ENCODE results near the gene ZNF746. TPM values are rescaled to one million over a fixed set of nuclear protein-coding genes. Genes with fewer than 3 reads are reported as not detected.

Gene ZNF746
- total and polyA plus RNA-seq, 4 donors, result 8.9 to 25.1 (median 17.1) TPM

- 37 to 41% methylated on average over 24 of the region's 24 CpGs for WGBS, 2 donors
- Histone ChIP-seq H3K9ac (ENCODE audit: insufficient read depth in 1 of 2, low read length in 2 of 2) (no peak overlapping the region), H3K36me3 (ENCODE audit: control insufficient read depth in 4 of 4, insufficient read depth in 4 of 4, low read length in 4 of 4) (peaks cover 0 to 6% (median 0%) of the 10 kb centered on the region in 4 donors), H3K27me3 (ENCODE audit: control insufficient read depth in 3 of 3, insufficient read depth in 3 of 3, low read length in 2 of 3) (peaks cover 0 to 4% (median 3%) of the 10 kb centered on the region in 3 donors), H3K27ac (ENCODE audit: low read depth in 1 of 2, low read length in 1 of 2) (peak overlapping the region in 1 of 2 donors; percentile 7), H3K4me1 (ENCODE audit: control insufficient read depth in 5 of 5, insufficient read depth in 5 of 5, low read length in 5 of 5) (peaks cover 0 to 12% (median 6%) of the 10 kb centered on the region in 5 donors), H3K4me3 (no peak overlapping the region), H3K9me3 (ENCODE audit: control insufficient read depth in 4 of 4, insufficient read depth in 3 of 4, low read length in 3 of 4) (no peaks in the 10 kb centered on the region)
- no peak for TF ChIP-seq CTCF (IDR thresholded peaks at IDR 0.05; ENCODE audit: control extremely low read depth, extremely low read depth)
- DNase-seq, result peak; percentile 37 to 45 (median 41)
- ATAC-seq (ENCODE audit: insufficient read depth, low FRiP score), result no peak
Observed at GRCh38 chr7:149423449-149424110, 74.0 kb downstream of the ZNF746 start.

GRCh38 chr7:149422914-149423301 lies 74.7 kb downstream of the ZNF746 start:
- ATAC-seq (ENCODE audit: insufficient read depth, low FRiP score), result peak; percentile 15
- Histone ChIP-seq H3K9ac (ENCODE audit: insufficient read depth in 1 of 2, low read length in 2 of 2) (no peak overlapping the region), H3K27ac (ENCODE audit: low read depth in 1 of 2, low read length in 1 of 2) (peak overlapping the region in 1 of 2 donors; percentile 61), H3K9me3 (ENCODE audit: control insufficient read depth in 4 of 4, insufficient read depth in 3 of 4, low read length in 3 of 4) (no peaks in the 10 kb centered on the region), H3K4me1 (ENCODE audit: control insufficient read depth in 5 of 5, insufficient read depth in 5 of 5, low read length in 5 of 5) (peaks cover 0 to 12% (median 6%) of the 10 kb centered on the region in 5 donors), H3K27me3 (ENCODE audit: control insufficient read depth in 3 of 3, insufficient read depth in 3 of 3, low read length in 2 of 3) (peaks cover 0 to 6% (median 3%) of the 10 kb centered on the region in 3 donors), H3K36me3 (ENCODE audit: control insufficient read depth in 4 of 4, insufficient read depth in 4 of 4, low read length in 4 of 4) (peaks cover 0 to 6% (median 0%) of the 10 kb centered on the region in 4 donors), H3K4me3 (peak overlapping the region; percentile 26)
- peak in 1 of 3 donors; percentile 5 for DNase-seq
- no peak for TF ChIP-seq CTCF (IDR thresholded peaks at IDR 0.05; ENCODE audit: control extremely low read depth, extremely low read depth)
- WGBS, 2 donors, result 2 to 4% methylated on average over 34 to 35 of the region's 35 CpGs

Other genes with a start within 250 kb of the ZNF746 start
- 10 to 100 TPM in 1 of 2 donors, 1 to 10 TPM in 1; 7.5 to 16.3 TPM for gene ZNF783, start 235.6 kb downstream of the ZNF746 start, total RNA-seq
- gene ZNF783, start 235.6 kb downstream of the ZNF746 start, polyA plus RNA-seq, result 1 to 10 TPM; 6.2 to 7.8 TPM
- gene ZNF777, start 36.7 kb downstream of the ZNF746 start, total RNA-seq, result 10 to 100 TPM in 1 of 2 donors, 1 to 10 TPM in 1; 7.6 to 12.3 TPM
- 1 to 10 TPM; 7.8 to 9.4 TPM for gene ZNF777, start 36.7 kb downstream of the ZNF746 start, polyA plus RNA-seq